GM21576 (cell line): ENCODE data around the gene HPSE2.
"Not testable (repeated sequence)": the region's sequence is repeated elsewhere in the genome, so short reads cannot be mapped to it uniquely, and the experiment has no call there.

ENCODE experiments used
- ATAC-seq: cut with Tn5 transposase; IDR thresholded peaks from one replicate; pipeline ENCODE4 v1.9.1; 2021; ENCODE audit warnings: mild to moderate bottlenecking, moderate library complexity; ENCODE audit not compliant: unreplicated experiment

Gene HPSE2

GRCh38 chr10:99170116-99170675 lies 65.5 kb downstream of the HPSE2 start:
- no peak for ATAC-seq

- ATAC-seq = no peak
These were observed 74.5 kb downstream of the HPSE2 start for GRCh38 chr10:99161165-99161564.

- ATAC-seq = no peak
These were observed 92.0 kb downstream of the HPSE2 start for GRCh38 chr10:99143651-99144050.

GRCh38 chr10:99143011-99143410 lies 92.6 kb downstream of the HPSE2 start:
- no peak for ATAC-seq

- not testable (repeated sequence) for ATAC-seq
These were observed 102.8 kb downstream of the HPSE2 start for GRCh38 chr10:99132897-99133296.

GRCh38 chr10:99125879-99126278 lies 109.8 kb downstream of the HPSE2 start:
- ATAC-seq = no peak

GRCh38 chr10:99124376-99124775 lies 111.3 kb downstream of the HPSE2 start:
- ATAC-seq = no peak

- ATAC-seq = no peak
These were observed 111.8 kb downstream of the HPSE2 start for GRCh38 chr10:99123851-99124250.

GRCh38 chr10:99123336-99123735 lies 112.3 kb downstream of the HPSE2 start:
- no peak for ATAC-seq

GRCh38 chr10:99119258-99119748 lies 116.3 kb downstream of the HPSE2 start:
- no peak for ATAC-seq

GRCh38 chr10:99115703-99116102 lies 119.9 kb downstream of the HPSE2 start:
- no peak for ATAC-seq

- no peak for ATAC-seq
These were observed 150.3 kb downstream of the HPSE2 start for GRCh38 chr10:99085358-99085757.

GRCh38 chr10:99084161-99084560 lies 151.5 kb downstream of the HPSE2 start:
- ATAC-seq = no peak

- ATAC-seq = no peak
These were observed 155.2 kb downstream of the HPSE2 start for GRCh38 chr10:99080275-99080945.

GRCh38 chr10:99062591-99062990 lies 173.1 kb downstream of the HPSE2 start:
- no peak for ATAC-seq

GRCh38 chr10:99058762-99059161 lies 176.9 kb downstream of the HPSE2 start:
- ATAC-seq = no peak

GRCh38 chr10:99057936-99058690 lies 177.5 kb downstream of the HPSE2 start:
- ATAC-seq = no peak

GRCh38 chr10:99045671-99046070 lies 190.0 kb downstream of the HPSE2 start:
- no peak for ATAC-seq

GRCh38 chr10:99042051-99042771 lies 193.4 kb downstream of the HPSE2 start:
- ATAC-seq = no peak

GRCh38 chr10:99041468-99041867 lies 194.2 kb downstream of the HPSE2 start:
- ATAC-seq = no peak

GRCh38 chr10:99013885-99014284 lies 221.8 kb downstream of the HPSE2 start:
- no peak for ATAC-seq
